Ishikawa (cell line): ENCODE results near the gene SLC13A5.
A peak's percentile ranks its signal among the peaks of the same experiment; 100 is the strongest.

ENCODE experiments used
- CEBPB ChIP-seq: IDR thresholded peaks from 2 replicates; pipeline ENCODE4 v1.6.1; 2012
- CREB1 ChIP-seq: IDR thresholded peaks from 2 replicates; pipeline ENCODE4 v1.6.1; 2012; ENCODE audit warnings: low read depth
- EGR1 ChIP-seq: IDR thresholded peaks from 2 replicates; pipeline ENCODE4 v1.6.1; 2012
- EP300 ChIP-seq: IDR thresholded peaks from 2 replicates; pipeline ENCODE4 v1.6.1; 2012; ENCODE audit warnings: borderline replicate concordance
- FOXM1 ChIP-seq: IDR thresholded peaks from 2 replicates; pipeline ENCODE4 v1.6.1; 2012; ENCODE audit warnings: low read depth, borderline replicate concordance
- NFIC ChIP-seq: IDR thresholded peaks from 2 replicates; pipeline ENCODE4 v1.6.1; 2012
- RAD21 ChIP-seq: IDR thresholded peaks from 2 replicates; pipeline ENCODE4 v1.6.1; 2012; ENCODE audit warnings: low read depth
- TAF1 ChIP-seq: IDR thresholded peaks from 2 replicates; pipeline ENCODE4 v1.6.1; 2012; ENCODE audit warnings: low read depth, mild to moderate bottlenecking
- TCF12 ChIP-seq: IDR thresholded peaks from 2 replicates; pipeline ENCODE4 v1.6.1; 2012; ENCODE audit warnings: low read depth
- TEAD4 ChIP-seq: IDR thresholded peaks from 2 replicates; pipeline ENCODE4 v1.6.1; 2012
- YY1 ChIP-seq: IDR thresholded peaks from 2 replicates; pipeline ENCODE4 v1.6.1; 2012; ENCODE audit warnings: low read depth
- ZBTB7A ChIP-seq: IDR thresholded peaks from 2 replicates; pipeline ENCODE4 v1.6.1; 2012; ENCODE audit warnings: low read depth
- TF ChIP-seq, protein P1 (sequence below): IDR thresholded peaks from 2 replicates; pipeline ENCODE4 v1.6.1; 2012
- TF ChIP-seq, protein P2 (sequence below): IDR thresholded peaks from 2 replicates; pipeline ENCODE4 v1.6.1; 2012
- TF ChIP-seq, protein P3 (sequence below): IDR thresholded peaks from 2 replicates; pipeline ENCODE4 v1.6.1; 2012; ENCODE audit warnings: low read depth, mild to moderate bottlenecking

The SLC13A5 gene

DNA sequence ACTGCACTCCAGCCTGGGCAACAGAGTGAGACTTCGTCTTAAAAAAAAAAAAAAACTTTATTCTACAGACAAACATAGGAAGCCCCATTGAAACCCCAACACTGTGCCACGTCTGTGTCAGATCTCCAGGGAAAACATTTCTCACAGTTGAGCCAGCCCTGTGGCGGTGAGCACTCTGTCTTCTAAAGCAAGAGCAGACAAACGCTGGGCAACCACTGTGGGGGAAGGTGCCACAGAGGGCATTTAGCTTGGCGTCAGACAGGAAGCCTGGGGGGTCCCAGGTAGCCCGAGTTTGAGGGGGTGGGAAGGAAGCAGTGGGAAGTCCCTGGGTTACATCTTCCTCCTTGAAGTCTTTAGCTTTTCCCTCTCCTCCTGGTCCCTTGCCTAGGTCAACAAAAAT is 45.7 kb downstream of the SLC13A5 start:
- TF ChIP-seq, protein P1, sequence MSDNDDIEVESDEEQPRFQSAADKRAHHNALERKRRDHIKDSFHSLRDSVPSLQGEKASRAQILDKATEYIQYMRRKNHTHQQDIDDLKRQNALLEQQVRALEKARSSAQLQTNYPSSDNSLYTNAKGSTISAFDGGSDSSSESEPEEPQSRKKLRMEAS, result no peak
- TF ChIP-seq FOXM1 (no peak), TEAD4 (no peak)
- TF ChIP-seq, protein P2, sequence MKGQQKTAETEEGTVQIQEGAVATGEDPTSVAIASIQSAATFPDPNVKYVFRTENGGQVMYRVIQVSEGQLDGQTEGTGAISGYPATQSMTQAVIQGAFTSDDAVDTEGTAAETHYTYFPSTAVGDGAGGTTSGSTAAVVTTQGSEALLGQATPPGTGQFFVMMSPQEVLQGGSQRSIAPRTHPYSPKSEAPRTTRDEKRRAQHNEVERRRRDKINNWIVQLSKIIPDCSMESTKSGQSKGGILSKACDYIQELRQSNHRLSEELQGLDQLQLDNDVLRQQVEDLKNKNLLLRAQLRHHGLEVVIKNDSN, result no peak

DNA sequence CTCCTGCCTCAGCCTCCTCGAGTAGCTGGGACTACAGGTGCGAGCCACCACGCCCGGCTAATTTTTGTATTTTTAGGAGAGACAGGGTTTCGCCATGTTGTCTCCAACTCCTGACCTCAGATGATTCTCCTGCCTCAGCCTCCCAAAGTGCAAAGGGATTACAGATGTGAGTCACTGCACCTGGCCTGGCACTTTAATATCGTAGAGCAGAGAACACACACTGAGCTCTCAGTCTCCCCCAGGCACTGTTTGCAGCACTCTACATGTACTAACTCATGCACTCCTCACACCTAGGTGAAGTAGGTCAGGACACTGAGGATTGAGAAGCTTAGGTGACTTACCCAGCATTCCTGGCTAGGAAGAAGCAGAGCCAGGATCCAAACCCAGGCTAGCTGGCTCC is 46.6 kb downstream of the SLC13A5 start:
- TF ChIP-seq EP300 (no peak), CEBPB (no peak), RAD21 (no peak), YY1 (no peak), CREB1 (no peak)
- TF ChIP-seq, protein P1, result no peak

DNA sequence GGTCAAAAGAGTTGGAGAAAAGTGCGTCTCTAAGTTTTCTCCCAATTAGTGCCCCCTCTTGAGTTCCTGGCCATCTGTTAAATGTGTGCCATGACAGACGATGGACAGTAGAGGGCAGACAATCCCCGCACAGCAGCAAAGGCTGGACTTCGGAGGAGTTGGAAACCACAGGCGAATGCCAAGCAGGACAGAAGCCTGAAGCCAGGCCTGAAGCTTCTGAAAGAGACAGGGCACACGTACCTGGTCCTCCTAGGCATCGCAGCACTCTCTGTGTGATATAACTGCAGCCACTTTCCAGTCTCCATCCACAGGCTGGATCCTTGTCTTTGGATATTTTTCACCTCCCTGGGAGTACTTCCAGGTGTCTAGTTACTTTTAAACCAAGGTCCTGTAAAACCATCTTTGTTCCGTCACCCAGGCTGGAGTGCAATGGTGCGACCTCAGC is 47.1 kb downstream of the SLC13A5 start:
- TF ChIP-seq RAD21, result peak; percentile 98
- TF ChIP-seq, protein P1, result no peak

DNA sequence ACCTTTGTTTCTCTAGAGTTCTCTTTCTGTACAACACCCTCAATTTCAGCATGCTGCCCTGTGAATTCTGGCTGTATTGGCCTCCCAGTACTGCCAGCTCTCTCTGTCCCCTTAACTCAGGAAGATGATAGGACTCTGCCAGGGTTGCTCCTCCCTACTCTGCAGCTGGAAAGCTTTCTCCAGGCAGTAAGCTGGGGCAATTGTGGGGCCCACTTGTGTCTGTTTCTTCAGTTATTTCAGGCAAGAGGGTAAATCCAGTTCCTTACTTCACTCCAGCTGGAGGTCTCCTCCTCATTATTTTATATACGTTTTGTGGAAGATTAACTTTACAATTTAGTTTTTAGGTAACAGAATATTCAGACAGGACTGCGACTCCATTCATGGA is 51.7 kb downstream of the SLC13A5 start:
- TF ChIP-seq TAF1 (no peak), TEAD4 (no peak), TCF12 (no peak)

DNA sequence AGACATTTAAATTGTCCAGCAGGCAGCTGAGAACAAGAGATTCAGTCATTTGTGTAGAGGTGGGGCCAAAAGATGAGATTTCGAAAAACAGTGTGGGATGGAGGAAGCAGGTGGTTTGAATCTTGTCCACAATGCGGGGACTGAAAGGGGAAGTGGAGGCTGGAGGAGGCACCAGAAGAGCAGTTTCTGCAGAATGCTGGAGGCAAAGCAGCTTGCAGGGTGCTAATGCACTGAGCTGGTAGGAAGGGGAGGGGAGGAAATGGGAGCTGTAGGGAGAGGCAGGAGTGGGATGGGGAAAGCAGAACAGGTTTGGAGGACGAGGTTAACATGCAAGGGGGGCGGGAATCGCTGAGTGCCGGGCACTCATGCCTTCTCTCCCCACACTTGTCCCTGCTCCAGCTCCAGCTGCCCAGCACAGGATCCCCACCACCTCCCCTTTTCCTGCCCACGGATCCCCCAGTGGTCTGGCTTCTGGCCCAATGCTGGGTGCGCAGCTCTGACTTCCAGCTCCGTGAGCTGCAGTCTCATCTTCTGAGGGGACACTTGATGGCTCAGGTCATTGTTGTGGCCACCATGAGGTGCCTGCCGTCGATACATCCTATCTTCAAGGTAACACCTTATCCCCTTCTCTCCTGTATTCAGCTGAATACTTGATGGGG is 52.2 kb downstream of the SLC13A5 start:
- TF ChIP-seq, protein P2, result no peak
- no peak for TF ChIP-seq FOXM1
- TF ChIP-seq YY1, result no peak
- TF ChIP-seq RAD21, result no peak
- TF ChIP-seq TCF12, result no peak
- TF ChIP-seq, protein P1, result no peak
- TF ChIP-seq CREB1, result no peak
- no peak for TF ChIP-seq TEAD4
- no peak for TF ChIP-seq NFIC
- TF ChIP-seq ZBTB7A, result no peak
- no peak for TF ChIP-seq EGR1
- no peak for TF ChIP-seq EP300

DNA sequence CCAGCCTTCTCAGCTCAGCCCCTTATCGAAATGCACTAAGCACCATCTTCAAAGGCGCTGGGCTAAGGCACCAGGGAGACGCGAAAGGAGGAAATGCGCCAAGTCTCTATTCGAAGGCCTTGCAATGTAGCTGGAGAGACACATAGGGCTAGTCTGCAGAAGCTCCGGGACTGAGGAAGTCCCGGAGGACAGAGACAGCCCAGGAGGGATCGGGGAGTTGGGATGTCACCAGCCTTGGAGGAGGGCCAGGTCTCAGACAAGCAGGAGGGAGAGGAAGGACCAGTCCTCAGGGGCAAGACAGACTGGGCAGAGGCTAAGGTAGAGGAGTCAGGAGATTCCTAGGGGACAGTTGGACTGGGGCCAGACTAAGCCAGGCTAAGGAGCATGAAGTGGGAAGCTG is 53.1 kb downstream of the SLC13A5 start:
- no peak for TF ChIP-seq FOXM1
- no peak for TF ChIP-seq EGR1
- TF ChIP-seq TAF1, result no peak
- TF ChIP-seq CREB1, result no peak
- no peak for TF ChIP-seq TEAD4
- TF ChIP-seq, protein P1, result no peak
- TF ChIP-seq CEBPB, result no peak
- TF ChIP-seq ZBTB7A, result no peak
- TF ChIP-seq NFIC, result no peak
- no peak for TF ChIP-seq TCF12
- no peak for TF ChIP-seq YY1
- TF ChIP-seq, protein P3, sequence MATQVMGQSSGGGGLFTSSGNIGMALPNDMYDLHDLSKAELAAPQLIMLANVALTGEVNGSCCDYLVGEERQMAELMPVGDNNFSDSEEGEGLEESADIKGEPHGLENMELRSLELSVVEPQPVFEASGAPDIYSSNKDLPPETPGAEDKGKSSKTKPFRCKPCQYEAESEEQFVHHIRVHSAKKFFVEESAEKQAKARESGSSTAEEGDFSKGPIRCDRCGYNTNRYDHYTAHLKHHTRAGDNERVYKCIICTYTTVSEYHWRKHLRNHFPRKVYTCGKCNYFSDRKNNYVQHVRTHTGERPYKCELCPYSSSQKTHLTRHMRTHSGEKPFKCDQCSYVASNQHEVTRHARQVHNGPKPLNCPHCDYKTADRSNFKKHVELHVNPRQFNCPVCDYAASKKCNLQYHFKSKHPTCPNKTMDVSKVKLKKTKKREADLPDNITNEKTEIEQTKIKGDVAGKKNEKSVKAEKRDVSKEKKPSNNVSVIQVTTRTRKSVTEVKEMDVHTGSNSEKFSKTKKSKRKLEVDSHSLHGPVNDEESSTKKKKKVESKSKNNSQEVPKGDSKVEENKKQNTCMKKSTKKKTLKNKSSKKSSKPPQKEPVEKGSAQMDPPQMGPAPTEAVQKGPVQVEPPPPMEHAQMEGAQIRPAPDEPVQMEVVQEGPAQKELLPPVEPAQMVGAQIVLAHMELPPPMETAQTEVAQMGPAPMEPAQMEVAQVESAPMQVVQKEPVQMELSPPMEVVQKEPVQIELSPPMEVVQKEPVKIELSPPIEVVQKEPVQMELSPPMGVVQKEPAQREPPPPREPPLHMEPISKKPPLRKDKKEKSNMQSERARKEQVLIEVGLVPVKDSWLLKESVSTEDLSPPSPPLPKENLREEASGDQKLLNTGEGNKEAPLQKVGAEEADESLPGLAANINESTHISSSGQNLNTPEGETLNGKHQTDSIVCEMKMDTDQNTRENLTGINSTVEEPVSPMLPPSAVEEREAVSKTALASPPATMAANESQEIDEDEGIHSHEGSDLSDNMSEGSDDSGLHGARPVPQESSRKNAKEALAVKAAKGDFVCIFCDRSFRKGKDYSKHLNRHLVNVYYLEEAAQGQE, result no peak
- TF ChIP-seq, protein P2, result no peak
- no peak for TF ChIP-seq RAD21
- TF ChIP-seq EP300, result no peak

DNA sequence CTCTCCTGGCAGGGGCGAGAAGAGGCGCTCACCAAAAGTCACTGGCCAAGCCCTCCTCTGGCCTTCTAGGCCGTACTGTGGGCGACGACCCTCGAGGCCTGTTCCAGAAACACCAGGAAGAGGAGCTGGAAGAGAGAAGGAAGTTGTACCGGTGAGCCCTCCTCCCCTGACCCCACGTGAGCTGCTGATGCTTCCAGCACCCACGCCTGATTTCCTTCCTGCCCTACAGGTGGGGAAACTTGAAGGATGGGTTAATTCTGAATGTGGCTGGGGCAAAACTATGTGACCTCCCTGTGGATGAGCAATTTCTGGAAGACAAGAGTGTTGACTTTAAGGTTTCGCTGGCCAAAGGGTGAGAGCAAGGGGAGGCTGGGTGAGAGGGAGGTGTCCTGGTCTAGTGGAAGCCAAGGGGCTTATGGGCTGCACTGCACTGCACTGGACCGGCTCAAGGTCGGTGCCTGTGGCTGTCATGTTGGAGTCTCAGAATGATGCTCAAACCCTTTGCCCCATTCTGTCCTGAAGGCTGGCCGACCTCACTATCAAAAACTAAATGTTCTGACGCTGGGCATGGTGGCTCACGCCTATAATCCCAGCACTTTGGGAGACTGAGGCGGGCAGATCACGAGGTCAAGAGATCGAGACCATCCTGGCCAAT is 55.4 kb downstream of the SLC13A5 start:
- TF ChIP-seq TCF12 (no peak), ZBTB7A (no peak), TEAD4 (no peak)
- TF ChIP-seq, protein P2, result no peak
